ES-I3 (cell line): Measurements from ENCODE around the gene SLC22A15.
"Not testable (repeated sequence)": the region's sequence is repeated elsewhere in the genome, so short reads cannot be mapped to it uniquely, and the experiment has no call there.

ENCODE experiments used
- H3K36me3 ChIP-seq: 2 replicates; pipeline ENCODE4 v1.6.1; 2013; ENCODE audit warnings: mild to moderate bottlenecking, low read length, control low read depth, moderate library complexity; ENCODE audit not compliant: insufficient read depth
- H3K4me1 ChIP-seq: 2 replicates; pipeline ENCODE4 v1.6.1; 2013; ENCODE audit warnings: mild to moderate bottlenecking, control low read depth, low read length; ENCODE audit not compliant: insufficient read depth
- H3K9ac ChIP-seq: 2 replicates; pipeline ENCODE4 v1.6.1; 2013; ENCODE audit warnings: low read depth, mild to moderate bottlenecking, low read length, moderate library complexity
- H3K9me3 ChIP-seq: 2 replicates; pipeline ENCODE4 v1.6.1; 2013; ENCODE audit warnings: mild to moderate bottlenecking, low read length, moderate library complexity; ENCODE audit not compliant: control insufficient read depth, insufficient read depth

The SLC22A15 gene

GRCh38 chr1:116033322-116033721 is 57.0 kb downstream of the SLC22A15 start:
- H3K9ac ChIP-seq, result no peak overlapping the region
- H3K36me3 ChIP-seq, result peaks cover 7% of the 10 kb centered on the region; the same call in 1 of the 2 replicates
- no peaks in the 10 kb centered on the region for H3K4me1 ChIP-seq
- no peaks in the 10 kb centered on the region for H3K9me3 ChIP-seq

- Histone ChIP-seq H3K9me3 (no peaks in the 10 kb centered on the region), H3K4me1 (no peaks in the 10 kb centered on the region), H3K9ac (no peak overlapping the region), H3K36me3 (peaks cover 11% of the 10 kb centered on the region; the same call in 1 of the 2 replicates)
These were observed 59.9 kb downstream of the SLC22A15 start for GRCh38 chr1:116036255-116036654.

GRCh38 chr1:116038679-116039078 is 62.4 kb downstream of the SLC22A15 start:
- H3K4me1 ChIP-seq, result no peaks in the 10 kb centered on the region
- no peaks in the 10 kb centered on the region for H3K9me3 ChIP-seq
- 0 out of 2 replicates have a peak, but pooled peaks cover 4% of the 10 kb centered on the region for H3K36me3 ChIP-seq
- no peak overlapping the region for H3K9ac ChIP-seq

DNA sequence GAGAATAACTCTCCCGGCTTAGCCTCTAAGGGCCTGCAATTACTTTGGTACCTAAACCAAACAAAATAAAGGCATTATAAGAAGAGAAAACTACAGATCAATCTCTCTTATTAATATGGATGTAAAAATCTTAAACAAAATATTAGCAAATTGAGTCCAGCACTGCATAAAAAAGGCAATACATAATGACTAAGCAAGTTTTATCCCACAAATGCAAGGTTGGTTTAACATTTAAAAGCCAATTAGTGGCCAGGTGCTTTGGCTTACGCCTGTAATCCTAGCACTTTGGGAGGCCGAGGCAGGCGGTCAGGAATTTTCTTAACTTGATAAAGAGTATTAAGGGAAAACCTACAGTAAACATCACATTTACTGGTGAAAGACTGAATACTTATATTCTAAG is 67.8 kb downstream of the SLC22A15 start:
- Histone ChIP-seq H3K4me1 (no peaks in the 10 kb centered on the region), H3K36me3 (no peaks in the 10 kb centered on the region), H3K9me3 (peaks cover 6% of the 10 kb centered on the region; the same call in 1 of the 2 replicates), H3K9ac (no peak overlapping the region)

- not testable (repeated sequence) for H3K9ac ChIP-seq, H3K36me3 ChIP-seq, H3K9me3 ChIP-seq, H3K4me1 ChIP-seq
These were observed 70.6 kb downstream of the SLC22A15 start for GRCh38 chr1:116046933-116047332.

GRCh38 chr1:116051896-116052295 is 75.6 kb downstream of the SLC22A15 start:
- H3K4me1 ChIP-seq, H3K36me3 ChIP-seq, H3K9me3 ChIP-seq, H3K9ac ChIP-seq: not testable (repeated sequence)

DNA sequence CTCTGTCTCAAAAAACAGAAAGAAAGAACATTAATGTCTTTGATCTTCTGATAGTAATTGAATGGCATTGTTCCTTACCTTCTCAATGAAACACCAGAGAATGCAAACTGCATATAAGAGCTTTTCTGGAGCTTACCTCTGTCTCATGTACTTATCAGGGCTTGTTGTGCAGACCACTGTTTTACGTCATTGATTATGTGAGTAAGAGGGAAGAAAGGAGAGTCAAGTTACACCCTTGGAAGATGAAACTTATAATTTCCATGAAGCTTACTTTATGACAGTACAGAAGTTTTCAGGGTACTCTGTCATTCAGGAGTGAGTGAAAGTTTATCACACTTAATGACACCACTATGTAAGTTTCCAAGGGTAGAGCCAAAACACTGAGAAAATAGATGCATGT is 85.9 kb downstream of the SLC22A15 start:
- Histone ChIP-seq H3K9me3 (no peaks in the 10 kb centered on the region), H3K36me3 (peaks cover 8% of the 10 kb centered on the region), H3K9ac (no peak overlapping the region), H3K4me1 (no peaks in the 10 kb centered on the region)

DNA sequence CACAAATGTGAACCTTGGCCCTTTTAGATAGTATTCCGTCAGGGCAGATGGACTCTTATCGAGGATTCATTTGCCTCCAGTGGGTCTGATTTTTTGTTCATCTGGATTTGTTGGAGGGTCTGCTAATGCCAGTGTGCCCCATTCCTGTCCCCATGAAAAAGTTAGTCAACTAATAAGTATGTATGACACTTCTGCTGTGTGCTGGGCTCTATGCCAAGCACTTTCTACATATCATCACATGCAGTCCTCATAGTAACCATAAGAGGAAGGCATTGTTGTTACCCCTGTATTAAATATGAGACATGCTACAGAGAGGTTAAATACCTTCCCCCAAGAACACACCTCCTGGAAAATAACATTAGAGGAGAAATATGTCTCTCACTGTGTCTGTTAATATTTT is 88.3 kb downstream of the SLC22A15 start:
- Histone ChIP-seq H3K4me1 (no peaks in the 10 kb centered on the region), H3K36me3 (peaks cover 8% of the 10 kb centered on the region), H3K9me3 (no peaks in the 10 kb centered on the region), H3K9ac (no peak overlapping the region)

GRCh38 chr1:116066868-116067565 is 90.7 kb downstream of the SLC22A15 start:
- H3K9me3 ChIP-seq, result no peaks in the 10 kb centered on the region
- no peak overlapping the region for H3K9ac ChIP-seq
- peaks cover 8% of the 10 kb centered on the region for H3K36me3 ChIP-seq
- H3K4me1 ChIP-seq, result no peaks in the 10 kb centered on the region

DNA sequence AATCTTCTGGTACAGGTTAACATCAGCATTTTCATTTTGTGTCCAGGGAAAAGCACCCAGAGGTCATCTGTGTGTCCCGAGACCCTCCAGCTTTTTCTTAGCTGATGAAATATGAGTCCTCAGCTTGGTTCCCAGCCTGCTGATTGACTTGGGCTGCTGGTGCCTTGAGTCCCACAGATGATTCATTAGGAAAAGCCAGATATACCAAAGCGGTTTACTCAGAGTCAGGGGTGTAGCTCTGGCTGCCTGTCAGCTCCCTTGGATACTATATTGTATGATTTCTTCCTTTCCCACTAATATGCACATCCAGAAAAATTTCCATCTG is 91.2 kb downstream of the SLC22A15 start:
- no peaks in the 10 kb centered on the region for H3K4me1 ChIP-seq
- H3K9me3 ChIP-seq, result no peaks in the 10 kb centered on the region
- no peak overlapping the region for H3K9ac ChIP-seq
- peaks cover 8% of the 10 kb centered on the region for H3K36me3 ChIP-seq

DNA sequence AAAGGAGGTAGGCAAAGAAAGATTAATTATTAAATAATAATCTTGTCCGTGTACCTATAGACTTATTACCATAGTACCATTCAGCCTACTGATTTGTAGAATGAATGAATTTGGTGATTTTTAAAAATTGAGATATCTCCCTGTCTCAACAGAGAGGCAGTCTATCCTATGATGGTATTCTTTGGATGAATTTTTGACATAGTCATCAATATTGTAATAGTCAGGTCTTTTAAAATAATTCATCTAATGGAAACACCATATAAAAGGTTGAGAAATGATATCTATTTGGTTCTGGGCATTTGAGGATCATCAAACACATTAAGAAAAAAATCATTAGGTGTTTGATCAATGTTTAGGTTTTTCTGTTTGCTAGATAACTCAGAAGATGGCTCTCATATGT is 99.3 kb downstream of the SLC22A15 start:
- H3K4me1 ChIP-seq, result no peaks in the 10 kb centered on the region
- no peaks in the 10 kb centered on the region for H3K9me3 ChIP-seq
- no peak overlapping the region for H3K9ac ChIP-seq
- H3K36me3 ChIP-seq, result no peaks in the 10 kb centered on the region

DNA sequence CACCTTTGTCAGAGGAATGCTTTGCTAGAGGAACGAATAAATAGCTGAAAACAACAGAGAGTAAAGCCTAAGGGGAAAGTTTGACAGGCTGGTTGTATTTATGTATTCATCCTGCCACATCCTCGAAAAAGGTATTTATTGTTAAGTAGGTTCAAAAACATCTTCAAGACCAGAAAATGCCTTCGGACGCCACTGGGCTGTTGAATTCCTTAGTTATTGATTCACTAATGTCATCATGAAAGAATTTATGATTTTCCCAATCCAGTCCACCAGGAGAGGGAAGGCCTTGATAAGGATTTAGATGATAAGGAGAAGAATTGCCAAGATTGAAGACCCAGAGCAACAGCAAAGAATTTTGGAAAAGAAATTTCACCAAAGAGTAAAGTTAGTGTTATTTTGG is 99.7 kb downstream of the SLC22A15 start:
- H3K4me1 ChIP-seq, result no peaks in the 10 kb centered on the region
- H3K36me3 ChIP-seq, result no peaks in the 10 kb centered on the region
- H3K9ac ChIP-seq, result no peak overlapping the region
- H3K9me3 ChIP-seq, result no peaks in the 10 kb centered on the region

- H3K9ac ChIP-seq, result no peak overlapping the region
- H3K9me3 ChIP-seq, result no peaks in the 10 kb centered on the region
- no peaks in the 10 kb centered on the region for H3K36me3 ChIP-seq
- H3K4me1 ChIP-seq, result no peaks in the 10 kb centered on the region
These were observed 100.5 kb downstream of the SLC22A15 start for GRCh38 chr1:116076831-116077230.

- Histone ChIP-seq H3K9me3 (no peaks in the 10 kb centered on the region), H3K4me1 (no peaks in the 10 kb centered on the region), H3K36me3 (no peaks in the 10 kb centered on the region), H3K9ac (no peak overlapping the region)
These were observed 102.4 kb downstream of the SLC22A15 start for GRCh38 chr1:116078699-116079223.

DNA sequence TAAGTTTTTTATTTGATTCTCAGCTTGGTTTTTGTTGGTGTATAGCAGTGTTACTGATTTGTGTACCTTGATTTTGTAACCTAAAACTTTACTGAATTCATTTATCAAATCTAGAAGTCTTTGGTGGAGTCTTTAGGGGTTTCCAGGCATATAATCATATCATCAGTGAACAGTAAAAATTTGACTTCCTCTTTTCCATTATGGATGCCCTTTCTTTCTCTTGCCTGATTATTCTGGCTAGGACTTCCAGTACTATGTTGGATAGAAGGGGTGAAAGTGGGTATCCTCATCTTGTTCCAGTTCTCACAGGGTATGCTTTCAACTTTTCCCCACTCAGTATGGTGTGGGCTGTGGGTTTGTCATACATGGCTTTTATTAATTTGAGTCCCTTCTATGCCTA is 111.3 kb downstream of the SLC22A15 start:
- Histone ChIP-seq H3K9ac (no peak overlapping the region), H3K9me3 (peaks cover 4% of the 10 kb centered on the region), H3K36me3 (no peaks in the 10 kb centered on the region), H3K4me1 (no peaks in the 10 kb centered on the region)
